ENCODE measurements around the gene B3GALT6.
"Not testable (repeated sequence)": the region's sequence is repeated elsewhere in the genome, so short reads cannot be mapped to it uniquely, and the experiment has no call there.

The B3GALT6 gene

GRCh38 chr1:1242461-1243265, 10.6 kb downstream of the B3GALT6 start:
- in situ Hi-C loops (cut with MboI; ENCODE audit: low sequenced_read_pairs): no loop called here

- in situ Hi-C loops (cut with MboI; ENCODE audit: low sequenced_read_pairs): no loop called here
Observed at GRCh38 chr1:1243266-1243660, 11.2 kb downstream of the B3GALT6 start.

GRCh38 chr1:1243807-1244191, 11.8 kb downstream of the B3GALT6 start:
- in situ Hi-C loops (cut with MboI; ENCODE audit: low sequenced_read_pairs): no loop called here

- in situ Hi-C loops (cut with MboI; ENCODE audit: low sequenced_read_pairs): no loop called here
Observed at GRCh38 chr1:1244192-1244811, 12.3 kb downstream of the B3GALT6 start.

GRCh38 chr1:1245178-1245816, 13.3 kb downstream of the B3GALT6 start:
- in situ Hi-C loops (cut with MboI; ENCODE audit: low sequenced_read_pairs): no loop called here

GRCh38 chr1:1245817-1246576, 14.0 kb downstream of the B3GALT6 start:
- in situ Hi-C loops (cut with MboI; ENCODE audit: low sequenced_read_pairs): no loop called here

GRCh38 chr1:1246577-1247340, 14.7 kb downstream of the B3GALT6 start, which contains the start of gene C1QTNF12:
C1QTNF12 (minus strand) TSS chr1:1246722; CDS start chr1:1246690, 32 bp downstream.
- in situ Hi-C loops (cut with MboI; ENCODE audit: low sequenced_read_pairs): no loop called here

- in situ Hi-C loops (cut with MboI; ENCODE audit: low sequenced_read_pairs): no loop called here
Observed at GRCh38 chr1:1247341-1247913, 15.4 kb downstream of the B3GALT6 start.

GRCh38 chr1:1248009-1248913, 16.2 kb downstream of the B3GALT6 start:
- in situ Hi-C loops (cut with MboI; ENCODE audit: low sequenced_read_pairs): not testable (repeated sequence)

- in situ Hi-C loops (cut with MboI; ENCODE audit: low sequenced_read_pairs): no loop called here
Observed at GRCh38 chr1:1250786-1251284, 18.8 kb downstream of the B3GALT6 start.

- in situ Hi-C loops (cut with MboI; ENCODE audit: low sequenced_read_pairs): no loop called here
Observed at GRCh38 chr1:1253314-1253713, 21.3 kb downstream of the B3GALT6 start.

GRCh38 chr1:1253972-1254666, 22.1 kb downstream of the B3GALT6 start:
- in situ Hi-C loops (cut with MboI; ENCODE audit: low sequenced_read_pairs): no loop called here

- in situ Hi-C loops (cut with MboI; ENCODE audit: low sequenced_read_pairs): no loop called here
Observed at GRCh38 chr1:1254667-1254998, 22.6 kb downstream of the B3GALT6 start.

GRCh38 chr1:1255078-1255477, 23.0 kb downstream of the B3GALT6 start:
- in situ Hi-C loops (cut with MboI; ENCODE audit: low sequenced_read_pairs): no loop called here

- in situ Hi-C loops (cut with MboI; ENCODE audit: low sequenced_read_pairs): no loop called here
Observed at GRCh38 chr1:1255611-1256010, 23.6 kb downstream of the B3GALT6 start.

- in situ Hi-C loops (cut with MboI; ENCODE audit: low sequenced_read_pairs): no loop called here
Observed at GRCh38 chr1:1256956-1257871, 25.2 kb downstream of the B3GALT6 start.

- in situ Hi-C loops (cut with MboI; ENCODE audit: low sequenced_read_pairs): no loop called here
Observed at GRCh38 chr1:1259119-1259488, 27.1 kb downstream of the B3GALT6 start.
